GM12864 (cell line): ENCODE measurements around the gene COL1A2.

ENCODE experiments used
- DNase-seq: peaks from one replicate; pipeline ENCODE4 v3.0.0-alpha.2; 2011; ENCODE audit warnings: low read depth
- H3K4me3 ChIP-seq: 2 replicates; pipeline ENCODE4 v1.5.1; 2011; ENCODE audit warnings: mild to moderate bottlenecking, low read depth, low read length, control low read depth
- CTCF ChIP-seq: IDR thresholded peaks from 2 replicates; pipeline ENCODE4 v1.5.1; 2011; ENCODE audit warnings: low read depth, mild to moderate bottlenecking, moderate library complexity, low read length, control low read depth, inconsistent platforms; ENCODE audit errors: missing control alignments

COL1A2 gene

GRCh38 chr7:94380264-94380663 lies 14.4 kb upstream of the COL1A2 start:
- H3K4me3 ChIP-seq, result no peak overlapping the region
- TF ChIP-seq CTCF, result no peak
- no peak for DNase-seq

- H3K4me3 ChIP-seq, result no peak overlapping the region
- no peak for DNase-seq
- TF ChIP-seq CTCF, result no peak
These were observed 12.6 kb upstream of the COL1A2 start for GRCh38 chr7:94382132-94382531.

GRCh38 chr7:94382746-94383145 lies 11.9 kb upstream of the COL1A2 start:
- DNase-seq, result no peak
- H3K4me3 ChIP-seq, result no peak overlapping the region
- TF ChIP-seq CTCF, result no peak

GRCh38 chr7:94384315-94384714 lies 10.4 kb upstream of the COL1A2 start:
- H3K4me3 ChIP-seq, result no peak overlapping the region
- no peak for TF ChIP-seq CTCF
- no peak for DNase-seq

DNA sequence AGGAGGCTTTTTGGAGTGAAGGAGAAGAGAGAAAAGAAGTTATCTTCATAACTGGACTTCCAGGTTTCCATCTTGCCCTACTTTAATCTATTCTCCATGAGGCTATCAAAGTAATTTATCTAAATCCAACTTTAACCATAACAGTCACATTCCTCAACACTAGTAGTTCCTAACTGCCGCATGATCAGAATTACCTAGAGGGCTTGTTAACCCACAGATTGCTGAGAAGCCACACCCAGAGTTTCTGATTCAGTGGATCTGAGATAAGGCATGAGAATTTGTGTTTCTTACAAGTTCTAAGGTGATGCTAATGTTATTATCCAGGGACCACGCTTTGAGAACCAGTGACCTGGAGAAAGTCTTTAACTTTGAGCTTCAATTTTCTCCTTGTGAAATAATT lies 8.3 kb upstream of the COL1A2 start:
- no peak overlapping the region for H3K4me3 ChIP-seq
- DNase-seq, result no peak
- no peak for TF ChIP-seq CTCF

- DNase-seq, result no peak
- H3K4me3 ChIP-seq, result no peak overlapping the region
- TF ChIP-seq CTCF, result no peak
These were observed 6.2 kb upstream of the COL1A2 start for GRCh38 chr7:94388540-94388939.

- no peak for DNase-seq
- no peak for TF ChIP-seq CTCF
- no peak overlapping the region for H3K4me3 ChIP-seq
These were observed 5.3 kb upstream of the COL1A2 start for GRCh38 chr7:94389381-94389780.
